HL-60/S4 treated with retinoic acid at 250 ng/mL for 4 days and 3 days (cell line): ENCODE measurements around the gene RSPH6A.
"Not testable (repeated sequence)": the region's sequence is repeated elsewhere in the genome, so short reads cannot be mapped to it uniquely, and the experiment has no call there.

Experiments
- in situ Hi-C: fragments of 300-500 bp; cut with MboI; formaldehyde crosslinking; loops from 2 replicates; pipeline ENCODE4 v1.7.0; 2022; ENCODE audit warnings: low sequenced_read_pairs

The RSPH6A gene

GRCh38 chr19:45767410-45767880, 47.7 kb downstream of the RSPH6A start:
- in situ Hi-C loops, result no loop called here

- in situ Hi-C loops, result no loop called here
Measured at GRCh38 chr19:45766869-45767346, 48.2 kb downstream of the RSPH6A start.

GRCh38 chr19:45766296-45766868, 48.7 kb downstream of the RSPH6A start:
- in situ Hi-C loops, result no loop called here

GRCh38 chr19:45765702-45766295, 49.3 kb downstream of the RSPH6A start:
- in situ Hi-C loops, result no loop called here

- in situ Hi-C loops, result no loop called here
Measured at GRCh38 chr19:45764945-45765701, 50.0 kb downstream of the RSPH6A start.

GRCh38 chr19:45764475-45764874, 50.6 kb downstream of the RSPH6A start:
- in situ Hi-C loops, result no loop called here

GRCh38 chr19:45763691-45764294, 51.3 kb downstream of the RSPH6A start:
- in situ Hi-C loops, result no loop called here

GRCh38 chr19:45762870-45763631, 52.1 kb downstream of the RSPH6A start:
- in situ Hi-C loops, result no loop called here

- in situ Hi-C loops, result no loop called here
Measured at GRCh38 chr19:45761714-45762113, 53.4 kb downstream of the RSPH6A start.

GRCh38 chr19:45758921-45759320, 56.2 kb downstream of the RSPH6A start:
- in situ Hi-C loops, result no loop called here

GRCh38 chr19:45757695-45758094, 57.4 kb downstream of the RSPH6A start:
- in situ Hi-C loops, result no loop called here

GRCh38 chr19:45754323-45754722, 60.8 kb downstream of the RSPH6A start:
- in situ Hi-C loops, result no loop called here

GRCh38 chr19:45753548-45753947, 61.6 kb downstream of the RSPH6A start:
- in situ Hi-C loops, result no loop called here

- in situ Hi-C loops, result no loop called here
Measured at GRCh38 chr19:45752639-45753038, 62.5 kb downstream of the RSPH6A start.

GRCh38 chr19:45751483-45751882, 63.6 kb downstream of the RSPH6A start:
- in situ Hi-C loops, result not testable (repeated sequence)

- in situ Hi-C loops, result no loop called here
Measured at GRCh38 chr19:45747513-45747912, 67.6 kb downstream of the RSPH6A start.

- in situ Hi-C loops, result no loop called here
Measured at GRCh38 chr19:45746866-45747265, 68.2 kb downstream of the RSPH6A start.
